ENCODE results near the gene GUCY1A1. TPM values are rescaled to one million over a fixed set of nuclear protein-coding genes. Genes with fewer than 3 reads are reported as not detected.

Gene GUCY1A1
- total and polyA plus RNA-seq, 2 of the 4 experiments (the other 2 are of a cell fraction), result 0.19 to 0.54 TPM

DNA sequence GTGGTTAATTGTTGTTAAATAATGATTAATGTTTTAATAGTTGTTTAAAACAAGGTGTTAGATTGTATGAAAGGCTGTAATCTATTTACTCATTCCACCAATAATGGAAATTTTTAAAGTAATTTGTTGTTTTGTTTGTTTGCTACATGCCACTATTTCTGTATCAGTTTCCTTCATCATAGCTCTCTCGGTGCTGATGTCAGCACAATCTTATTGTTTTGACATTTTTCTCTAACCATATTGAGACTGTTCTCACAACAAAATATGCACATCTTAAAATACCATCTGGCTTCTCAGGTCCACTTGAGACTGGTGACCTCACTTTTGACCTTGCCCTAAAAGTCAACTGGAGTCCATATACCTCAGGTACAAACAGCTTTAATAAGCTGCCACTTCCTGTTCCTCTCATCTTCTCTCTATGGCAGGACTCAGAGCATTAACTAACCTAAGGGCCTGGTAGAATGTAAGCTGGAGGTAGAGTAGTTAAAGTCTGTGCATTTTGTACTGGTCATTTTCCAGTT, 91.2 kb downstream of the GUCY1A1 start:
- Histone ChIP-seq H3K14ac (replicated peaks; ENCODE audit: low read depth, low read length) (no peak overlapping the region), H3K4me2 (ENCODE audit: low read depth, low read length) (no peak overlapping the region), H3K4me3 (ENCODE audit: insufficient read depth, low read depth, low read length) (no peak overlapping the region), H3K27ac (ENCODE audit: insufficient read depth, low read length) (no peak overlapping the region), H4K8ac (ENCODE audit: low read depth in 2 of 2, low read length in 2 of 2) (no peak overlapping the region), H3K4ac (ENCODE audit: low read depth, low read length) (no peak overlapping the region), H4K91ac (ENCODE audit: insufficient read depth, low read depth, low read length) (no peak overlapping the region), H2AK5ac (ENCODE audit: low read depth, low read length) (no peak overlapping the region), H3K18ac (ENCODE audit: low read depth, low read length) (no peak overlapping the region), H2BK20ac (ENCODE audit: low read depth, low read length) (no peak overlapping the region), H2AK9ac (replicated peaks; ENCODE audit: low read depth, low read length, poor library complexity) (no peak overlapping the region), H4K5ac (ENCODE audit: low read depth, low read length) (no peak overlapping the region), H4K20me1 (ENCODE audit: insufficient read depth, low read length) (no peaks in the 10 kb centered on the region), H2BK120ac (ENCODE audit: low read depth, low read length) (no peak overlapping the region), H2BK15ac (ENCODE audit: low read depth, low read length) (no peak overlapping the region), H3K79me1 (ENCODE audit: low read depth in 1 of 2, low read length in 2 of 2) (no peaks in the 10 kb centered on the region), H3K9ac (ENCODE audit: low read depth, low read length) (no peak overlapping the region), H3K23ac (ENCODE audit: low read depth, low read length) (no peak overlapping the region), H3K9me1 (ENCODE audit: insufficient read depth, low read length) (no peaks in the 10 kb centered on the region), H3K56ac (ENCODE audit: extremely low read depth, insufficient read depth, low read length) (no peak overlapping the region), H3K9me3 (ENCODE audit: control insufficient read depth, insufficient read depth, low read length) (no peaks in the 10 kb centered on the region), H3K27me3 (ENCODE audit: control insufficient read depth, insufficient read depth, low read length) (no peaks in the 10 kb centered on the region), H2AFZ (replicated peaks; ENCODE audit: low read length, poor library complexity) (no peak overlapping the region), H2BK5ac (ENCODE audit: low read depth, low read length, poor library complexity, severe bottlenecking) (no peak overlapping the region), H3K4me1 (ENCODE audit: control insufficient read depth, insufficient read depth, low read length) (peaks cover 5% of the 10 kb centered on the region; the same call in 1 of the 2 replicates), H3K36me3 (ENCODE audit: control insufficient read depth, insufficient read depth, low read length) (no peaks in the 10 kb centered on the region)
- no TSS peak for BruUV-seq (replicated peaks)
- DNase-seq (no peak), ATAC-seq (ENCODE audit: low read depth) (no peak)
- in situ Hi-C loops (cut with MboI; ENCODE audit: low sequenced_read_pairs), result no loop called here
- intact Hi-C loops (cut with micrococcal nuclease), result loop anchor here (5.0 kb wide), 1 partner anchor 231 kb away; no protein-coding TSS in a partner anchor
- ChIA-PET CTCF (interaction anchor here (1.2 to 1.3 kb wide), 2 partner anchors 20 to 22 kb away, joined by 3 read pairs; no protein-coding TSS in a partner anchor), POLR2A (ENCODE audit: unreplicated experiment) (no interaction called here)
- dilution Hi-C loops (cut with HindIII; ENCODE audit: low sequenced_read_pairs, unreplicated experiment), result no loop called here
- 71% methylated on average over 1 of the region's 1 CpG; no CpG with 5 or more reads in 1 of the 2 experiments for WGBS, 2 experiments (ENCODE audit: extremely low coverage in 2 of 2, insufficient read length in 1 of 2)
- TF ChIP-seq MAFK (IDR thresholded peaks at IDR 0.05; ENCODE audit: low read depth, low read length), result peak; percentile 91
- no peak for TF ChIP-seq BHLHE40 (IDR thresholded peaks at IDR 0.05; ENCODE audit: low read depth, low read length)
